Muscle of arm (tissue), 14 donors: ENCODE data around the gene INPPL1. TPM values are rescaled to one million over a fixed set of nuclear protein-coding genes. Genes with fewer than 3 reads are reported as not detected.
"Not testable (repeated sequence)": the region's sequence is repeated elsewhere in the genome, so short reads cannot be mapped to it uniquely, and the experiment has no call there.

Source experiments
- DNase-seq: peaks from one replicate; pipeline ENCODE4 v3.0.0-alpha.2; 2013
- long read RNA-seq, 11 donors: transcript quantifications; one replicate each; lab custom pipeline, GENCODE V29; 2026
- polyA plus RNA-seq, 12 donors: library from polyadenylated mRNA; unstranded; fragments of 120-200 nt; gene quantifications; one replicate each; pipeline ENCODE4 v1.2.1, GENCODE V29; 2013; ENCODE audit not compliant: insufficient read length in 12 of 12

INPPL1 gene, protein sequence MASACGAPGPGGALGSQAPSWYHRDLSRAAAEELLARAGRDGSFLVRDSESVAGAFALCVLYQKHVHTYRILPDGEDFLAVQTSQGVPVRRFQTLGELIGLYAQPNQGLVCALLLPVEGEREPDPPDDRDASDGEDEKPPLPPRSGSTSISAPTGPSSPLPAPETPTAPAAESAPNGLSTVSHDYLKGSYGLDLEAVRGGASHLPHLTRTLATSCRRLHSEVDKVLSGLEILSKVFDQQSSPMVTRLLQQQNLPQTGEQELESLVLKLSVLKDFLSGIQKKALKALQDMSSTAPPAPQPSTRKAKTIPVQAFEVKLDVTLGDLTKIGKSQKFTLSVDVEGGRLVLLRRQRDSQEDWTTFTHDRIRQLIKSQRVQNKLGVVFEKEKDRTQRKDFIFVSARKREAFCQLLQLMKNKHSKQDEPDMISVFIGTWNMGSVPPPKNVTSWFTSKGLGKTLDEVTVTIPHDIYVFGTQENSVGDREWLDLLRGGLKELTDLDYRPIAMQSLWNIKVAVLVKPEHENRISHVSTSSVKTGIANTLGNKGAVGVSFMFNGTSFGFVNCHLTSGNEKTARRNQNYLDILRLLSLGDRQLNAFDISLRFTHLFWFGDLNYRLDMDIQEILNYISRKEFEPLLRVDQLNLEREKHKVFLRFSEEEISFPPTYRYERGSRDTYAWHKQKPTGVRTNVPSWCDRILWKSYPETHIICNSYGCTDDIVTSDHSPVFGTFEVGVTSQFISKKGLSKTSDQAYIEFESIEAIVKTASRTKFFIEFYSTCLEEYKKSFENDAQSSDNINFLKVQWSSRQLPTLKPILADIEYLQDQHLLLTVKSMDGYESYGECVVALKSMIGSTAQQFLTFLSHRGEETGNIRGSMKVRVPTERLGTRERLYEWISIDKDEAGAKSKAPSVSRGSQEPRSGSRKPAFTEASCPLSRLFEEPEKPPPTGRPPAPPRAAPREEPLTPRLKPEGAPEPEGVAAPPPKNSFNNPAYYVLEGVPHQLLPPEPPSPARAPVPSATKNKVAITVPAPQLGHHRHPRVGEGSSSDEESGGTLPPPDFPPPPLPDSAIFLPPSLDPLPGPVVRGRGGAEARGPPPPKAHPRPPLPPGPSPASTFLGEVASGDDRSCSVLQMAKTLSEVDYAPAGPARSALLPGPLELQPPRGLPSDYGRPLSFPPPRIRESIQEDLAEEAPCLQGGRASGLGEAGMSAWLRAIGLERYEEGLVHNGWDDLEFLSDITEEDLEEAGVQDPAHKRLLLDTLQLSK
- 100 to 1,000 TPM; 118 to 193 (median 149) TPM for polyA plus RNA-seq
- long read RNA-seq, donor 1, partial matches to known transcripts, result 24 of 36 reads
- long read RNA-seq, donor 1, other reads (novel, unspliced or antisense), result 6 of 36 reads
- long read RNA-seq, donor 2, partial matches to known transcripts, result 17 of 18 reads
- long read RNA-seq, donor 2, other reads (novel, unspliced or antisense), result 0 of 18 reads
- long read RNA-seq, donor 3, partial matches to known transcripts, result 11 of 12 reads
- long read RNA-seq, donor 3, other reads (novel, unspliced or antisense), result 0 of 12 reads
- long read RNA-seq, donor 4, partial matches to known transcripts, result 20 of 20 reads
- long read RNA-seq, donor 4, other reads (novel, unspliced or antisense), result 0 of 20 reads
- long read RNA-seq, donor 5, result 0 reads
- long read RNA-seq, donor 6, full-length matches to known transcripts, result 4 of 16 reads
- long read RNA-seq, donor 6, partial matches to known transcripts, result 12 of 16 reads
- long read RNA-seq, donor 6, other reads (novel, unspliced or antisense), result 0 of 16 reads
- long read RNA-seq, donor 7, partial matches to known transcripts, result 38 of 38 reads
- long read RNA-seq, donor 7, other reads (novel, unspliced or antisense), result 0 of 38 reads
- long read RNA-seq, donor 8, full-length matches to known transcripts, result 9 of 90 reads
- long read RNA-seq, donor 8, partial matches to known transcripts, result 81 of 90 reads
- long read RNA-seq, donor 8, other reads (novel, unspliced or antisense), result 0 of 90 reads
- long read RNA-seq, donor 9, partial matches to known transcripts, result 23 of 26 reads
- long read RNA-seq, donor 9, other reads (novel, unspliced or antisense), result 0 of 26 reads
- long read RNA-seq, donor 10, full-length matches to known transcripts, result 6 of 46 reads
- long read RNA-seq, donor 10, partial matches to known transcripts, result 40 of 46 reads
- long read RNA-seq, donor 10, other reads (novel, unspliced or antisense), result 0 of 46 reads
- long read RNA-seq, donor 11, full-length matches to known transcripts, result 6 of 88 reads
- long read RNA-seq, donor 11, partial matches to known transcripts, result 82 of 88 reads
- long read RNA-seq, donor 11, other reads (novel, unspliced or antisense), result 0 of 88 reads

DNA sequence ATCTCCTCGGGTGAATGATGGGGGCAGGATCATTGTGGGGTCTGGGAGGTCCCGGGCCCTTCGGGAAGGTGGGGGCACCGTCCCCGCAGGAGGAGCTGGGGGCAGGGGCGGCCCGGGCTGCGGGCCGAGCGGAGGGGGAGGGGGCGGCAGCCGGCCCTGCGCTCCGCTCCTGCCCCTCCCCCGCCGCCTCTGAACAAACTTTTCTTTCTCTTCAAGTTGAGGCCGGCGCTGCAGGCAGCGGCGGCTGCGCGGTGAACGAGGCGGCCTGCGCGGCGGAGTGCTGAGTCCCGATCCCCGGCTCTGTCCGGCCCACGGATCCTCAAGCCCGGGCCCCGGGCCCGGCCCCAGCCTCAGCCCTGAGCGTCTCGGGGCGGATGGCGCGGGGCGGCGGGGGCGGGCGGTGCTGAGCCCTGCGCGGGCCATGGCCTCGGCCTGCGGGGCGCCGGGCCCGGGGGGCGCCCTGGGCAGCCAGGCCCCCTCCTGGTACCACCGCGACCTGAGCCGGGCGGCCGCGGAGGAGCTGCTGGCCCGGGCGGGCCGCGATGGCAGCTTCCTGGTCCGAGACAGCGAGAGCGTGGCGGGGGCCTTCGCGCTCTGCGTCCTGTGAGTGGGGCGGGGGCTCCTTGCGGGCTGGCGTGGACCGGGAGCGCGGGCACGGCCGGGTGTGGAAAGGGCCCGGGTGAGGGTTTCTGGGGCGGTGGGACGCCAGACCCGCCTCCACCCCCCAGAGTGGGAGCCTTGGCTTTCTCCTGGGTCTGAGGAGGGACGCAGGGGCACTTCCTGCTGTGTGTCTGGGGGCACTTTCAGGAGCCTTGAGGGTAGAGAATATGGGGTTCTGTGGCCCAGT, at the start of gene INPPL1:
Gene INPPL1, plus strand, starts transcription at position 204 of the 847 bp plus-strand sequence. Its CDS starts 218 bp downstream, at position 422.
- peak; percentile 44 for DNase-seq

DNA sequence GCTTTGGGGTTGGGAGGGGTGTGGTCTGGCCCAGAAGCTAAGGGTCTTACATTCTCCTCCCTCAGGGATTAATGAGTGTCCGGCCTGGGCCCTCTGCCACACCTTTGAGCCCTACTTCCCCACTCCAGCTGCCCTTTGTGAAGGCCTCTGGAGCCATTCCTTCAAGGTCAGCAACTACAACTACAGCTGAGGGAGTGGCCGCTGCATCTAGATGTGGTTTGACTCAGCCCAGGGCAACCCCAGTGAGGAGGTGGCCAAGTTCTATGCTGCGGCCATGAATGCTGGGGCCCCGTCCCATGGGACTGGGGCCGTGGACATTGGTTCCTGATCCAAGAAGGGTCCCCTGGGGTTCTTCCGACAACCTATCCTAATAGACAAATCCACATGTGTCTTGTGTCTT, 46.9 kb upstream of the INPPL1 start:
- DNase-seq, result no peak

DNA sequence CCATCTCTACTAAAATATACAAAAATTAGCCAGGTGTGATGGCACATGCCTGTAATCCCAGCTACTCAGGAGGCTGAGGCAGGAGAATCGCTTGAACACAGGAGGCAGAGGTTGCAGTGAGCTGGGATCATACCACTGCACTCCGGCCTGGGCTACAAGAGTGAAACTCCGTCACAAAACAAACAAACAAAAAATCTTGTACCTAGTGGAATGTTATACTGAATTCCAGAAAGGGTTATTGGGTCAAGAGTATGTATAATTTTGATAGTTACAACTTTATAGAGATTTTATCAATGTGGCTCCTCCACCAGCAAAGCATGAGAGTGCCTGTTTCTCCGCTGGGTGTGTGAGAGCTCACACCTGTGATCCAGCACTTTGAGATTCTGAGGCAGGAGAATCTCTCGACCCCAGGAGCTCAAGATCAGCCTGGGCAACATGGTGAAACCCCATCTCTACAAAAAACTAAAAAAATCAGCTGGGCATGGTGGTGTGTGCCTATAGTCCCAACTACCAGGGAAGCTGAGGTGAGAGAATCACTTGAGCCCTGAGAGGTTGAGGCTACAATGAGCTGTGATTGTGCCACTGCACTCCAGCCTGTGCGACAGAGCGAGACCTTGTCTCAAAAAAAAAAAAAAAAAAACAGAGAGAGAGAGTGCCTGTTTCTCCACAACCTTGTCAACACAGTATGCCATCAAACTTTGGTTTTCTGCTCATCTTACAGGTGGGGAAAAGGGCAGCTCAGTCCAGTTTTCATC, 45.3 kb upstream of the INPPL1 start:
- no peak for DNase-seq

DNA sequence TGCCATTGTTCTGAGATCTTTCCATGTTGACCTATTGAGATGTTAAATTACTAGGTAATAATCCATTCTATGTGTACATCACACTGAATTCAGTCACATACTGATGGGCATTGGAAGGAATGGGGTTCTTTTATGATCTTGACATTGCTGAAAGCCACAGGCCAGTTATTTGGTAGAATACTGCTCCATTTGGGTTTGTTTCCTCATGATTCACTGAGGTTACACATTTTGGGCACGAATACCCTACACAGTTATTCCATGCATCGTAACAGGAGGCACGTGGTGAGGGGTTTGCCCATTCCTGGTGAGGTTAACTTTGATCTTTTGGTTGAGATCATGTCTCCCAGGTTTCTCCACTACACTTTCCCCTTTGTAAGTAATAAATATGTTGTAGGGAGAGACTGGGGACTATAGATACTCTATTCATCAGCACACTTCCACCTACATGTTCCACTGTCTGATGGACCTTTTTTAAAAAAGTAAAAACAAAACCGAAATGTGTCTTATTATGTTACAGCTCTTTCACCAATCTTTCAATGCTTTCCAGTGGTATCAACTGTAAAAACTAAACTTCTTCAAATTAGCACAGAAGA, 44.7 kb upstream of the INPPL1 start:
- no peak for DNase-seq

DNA sequence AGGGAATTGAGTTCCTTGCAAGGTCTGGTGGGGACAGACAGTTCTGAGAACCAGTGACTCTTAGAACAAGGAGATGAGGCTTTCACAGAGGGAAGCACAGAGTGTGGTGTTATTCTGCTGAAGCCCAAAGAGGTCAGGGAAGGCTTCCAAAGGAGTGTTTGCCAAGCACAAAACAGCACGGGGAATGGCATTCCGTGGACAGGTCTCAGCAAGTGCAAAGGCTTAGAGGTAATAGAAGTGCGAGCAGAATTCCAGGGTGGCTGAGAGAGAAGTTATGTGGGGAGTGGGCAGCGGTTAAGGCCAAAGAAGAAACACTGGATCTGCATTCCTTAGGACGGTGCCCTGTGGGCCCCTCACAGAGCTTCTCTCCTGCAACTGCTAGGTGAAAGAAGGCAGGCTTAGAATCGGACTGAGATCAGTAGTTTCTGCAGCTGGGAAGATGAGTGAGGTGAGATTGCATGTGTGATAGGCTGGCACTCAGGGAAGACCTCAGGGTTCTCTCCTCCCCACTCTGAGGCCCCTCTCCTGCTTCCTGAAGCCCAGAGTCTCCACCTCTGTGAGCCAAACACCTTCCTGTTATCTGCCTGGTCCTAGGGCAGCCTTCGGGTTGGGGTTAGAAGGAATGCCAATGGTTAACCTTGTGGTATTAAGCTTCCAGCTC, 43.5 kb upstream of the INPPL1 start:
- DNase-seq, result not testable (repeated sequence)

DNA sequence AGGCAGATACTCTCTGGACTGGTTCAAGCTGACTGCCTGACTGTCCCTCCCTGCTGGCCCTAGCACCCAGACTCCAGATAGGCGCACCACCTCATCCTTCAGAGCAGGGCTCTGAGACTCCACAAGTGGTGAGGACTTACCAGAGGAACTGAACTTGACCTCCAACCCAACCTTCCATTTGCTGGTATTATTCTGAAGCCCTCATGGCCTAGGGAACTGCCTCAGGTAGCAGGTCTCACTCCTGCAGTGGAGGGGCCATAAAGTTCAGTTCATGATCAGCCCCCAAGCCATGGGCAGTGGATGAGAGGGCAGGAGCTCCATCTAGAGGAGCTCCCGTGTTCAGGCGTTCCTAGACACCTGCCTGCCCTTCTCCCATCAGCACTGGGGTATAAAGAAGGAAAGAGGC, 43.0 kb upstream of the INPPL1 start:
- not testable (repeated sequence) for DNase-seq

DNA sequence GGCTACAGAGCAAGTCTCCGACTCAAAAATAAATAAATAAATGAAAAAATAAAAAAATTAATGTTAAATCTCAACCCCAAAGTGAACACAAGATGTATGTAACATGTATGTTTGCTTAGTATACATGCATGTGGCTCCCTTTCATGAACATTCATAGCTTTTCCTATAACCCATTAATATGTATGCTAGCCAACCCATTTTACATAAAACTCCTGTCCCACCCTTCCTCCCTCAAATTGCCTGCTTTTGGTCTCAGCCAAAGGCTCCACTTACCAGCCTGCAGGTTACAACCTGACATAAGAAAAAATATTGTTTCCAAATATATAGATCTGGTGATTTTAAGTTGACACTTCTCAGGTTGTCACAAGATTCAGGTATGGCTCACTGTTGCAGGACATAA, 36.3 kb upstream of the INPPL1 start:
- no peak for DNase-seq

DNA sequence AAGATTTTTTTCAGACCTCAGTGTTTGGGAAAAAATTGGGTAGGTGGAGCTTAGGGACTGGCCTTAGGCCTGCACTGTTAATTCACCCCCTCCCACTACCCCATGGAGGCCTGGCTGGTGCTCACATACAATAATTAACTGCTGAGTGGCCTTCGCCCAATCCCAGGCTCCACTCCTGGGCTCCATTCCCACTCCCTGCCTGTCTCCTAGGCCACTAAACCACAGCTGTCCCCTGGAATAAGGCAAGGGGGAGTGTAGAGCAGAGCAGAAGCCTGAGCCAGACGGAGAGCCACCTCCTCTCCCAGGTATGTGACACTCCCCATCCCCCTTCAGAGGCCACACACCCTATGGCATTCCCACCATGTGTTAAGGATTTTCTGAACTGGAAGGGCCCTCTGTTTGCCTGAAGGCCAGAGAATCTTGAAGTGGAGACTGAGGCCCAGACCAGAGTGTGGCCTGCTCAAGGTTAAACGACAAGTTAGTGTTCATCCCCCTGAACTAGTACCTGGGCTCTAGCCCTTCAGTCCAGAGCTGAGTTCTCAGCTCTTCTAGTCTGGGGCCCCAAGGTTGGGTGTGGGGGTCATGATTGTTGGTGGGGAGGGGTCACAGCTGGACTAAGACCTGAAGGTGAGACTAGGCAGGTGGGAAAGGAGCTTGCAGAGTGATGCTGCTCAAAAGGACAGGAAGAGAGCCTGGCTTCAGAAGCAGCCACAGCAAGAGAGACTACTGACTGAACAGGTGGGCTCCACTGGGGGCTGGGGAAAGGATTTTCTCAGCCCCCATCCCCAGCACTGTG, 34.9 kb upstream of the INPPL1 start:
- DNase-seq, result peak; percentile 25

DNA sequence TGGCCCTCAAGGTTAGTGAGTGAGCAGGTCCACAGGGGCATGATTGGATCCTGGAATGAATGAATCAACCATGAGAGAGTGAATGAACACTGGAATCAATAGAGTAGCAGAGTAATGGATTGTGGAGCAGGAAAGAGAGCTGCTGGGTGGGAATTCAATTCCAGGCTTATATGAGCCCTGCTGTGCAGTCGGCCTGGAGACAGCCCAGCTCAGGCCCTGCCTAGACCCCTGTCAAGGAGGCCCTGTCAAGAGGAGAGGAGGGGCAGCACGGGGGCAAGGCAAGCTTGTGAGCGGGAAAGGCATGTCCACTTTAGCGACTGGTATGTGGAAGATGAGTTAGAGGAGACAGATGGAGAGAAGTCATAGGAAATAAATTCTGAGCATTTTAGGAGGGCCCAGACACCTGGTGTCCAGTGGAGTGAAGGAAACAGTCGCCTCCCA, 33.9 kb upstream of the INPPL1 start:
- no peak for DNase-seq

DNA sequence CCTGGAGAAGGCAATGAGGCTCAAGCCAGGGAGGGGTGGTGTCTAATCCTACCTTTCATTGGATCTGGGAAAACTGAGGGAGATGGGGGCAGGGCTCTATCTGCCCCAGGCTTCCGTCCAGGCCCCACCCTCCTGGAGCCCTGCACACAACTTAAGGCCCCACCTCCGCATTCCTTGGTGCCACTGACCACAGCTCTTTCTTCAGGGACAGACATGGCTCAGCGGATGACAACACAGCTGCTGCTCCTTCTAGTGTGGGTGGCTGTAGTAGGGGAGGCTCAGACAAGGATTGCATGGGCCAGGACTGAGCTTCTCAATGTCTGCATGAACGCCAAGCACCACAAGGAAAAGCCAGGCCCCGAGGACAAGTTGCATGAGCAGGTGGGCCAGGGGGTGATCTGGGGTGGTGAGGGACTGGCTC, 32.6 kb upstream of the INPPL1 start, which contains the start of gene FOLR1:
Gene FOLR1, plus strand, starts transcription at position 180 of the 421 bp plus-strand sequence. Its CDS starts 34 bp downstream, at position 214.
- DNase-seq, result no peak

DNA sequence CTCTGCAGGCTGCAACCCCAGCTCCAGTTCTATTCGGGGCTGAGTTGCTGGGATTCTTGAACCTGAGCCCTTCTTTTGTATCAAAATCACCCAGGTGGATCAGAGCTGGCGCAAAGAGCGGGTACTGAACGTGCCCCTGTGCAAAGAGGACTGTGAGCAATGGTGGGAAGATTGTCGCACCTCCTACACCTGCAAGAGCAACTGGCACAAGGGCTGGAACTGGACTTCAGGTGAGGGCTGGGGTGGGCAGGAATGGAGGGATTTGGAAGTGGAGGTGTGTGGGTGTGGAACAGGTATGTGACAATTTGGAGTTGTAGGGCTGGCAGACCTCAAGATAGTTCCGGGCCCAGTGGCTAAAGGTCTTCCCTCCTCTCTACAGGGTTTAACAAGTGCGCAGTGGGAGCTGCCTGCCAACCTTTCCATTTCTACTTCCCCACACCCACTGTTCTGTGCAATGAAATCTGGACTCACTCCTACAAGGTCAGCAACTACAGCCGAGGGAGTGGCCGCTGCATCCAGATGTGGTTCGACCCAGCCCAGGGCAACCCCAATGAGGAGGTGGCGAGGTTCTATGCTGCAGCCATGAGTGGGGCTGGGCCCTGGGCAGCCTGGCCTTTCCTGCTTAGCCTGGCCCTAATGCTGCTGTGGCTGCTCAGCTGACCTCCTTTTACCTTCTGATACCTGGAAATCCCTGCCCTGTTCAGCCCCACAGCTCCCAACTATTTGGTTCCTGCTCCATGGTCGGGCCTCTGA, 28.9 kb upstream of the INPPL1 start:
- no peak for DNase-seq

DNA sequence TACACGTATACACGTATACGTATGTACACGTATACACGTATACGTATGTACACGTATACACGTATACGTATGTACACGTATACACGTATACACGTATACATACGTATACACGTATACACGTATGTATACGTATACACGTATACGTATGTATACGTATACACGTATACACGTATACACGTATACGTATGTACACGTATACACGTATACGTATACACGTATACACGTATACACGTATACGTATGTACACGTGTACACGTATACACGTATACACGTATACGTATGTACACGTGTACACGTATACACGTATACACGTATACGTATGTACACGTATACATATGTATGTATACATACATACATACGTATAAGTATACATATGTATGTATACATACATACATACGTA, 23.1 kb upstream of the INPPL1 start:
- DNase-seq, result not testable (repeated sequence)

DNA sequence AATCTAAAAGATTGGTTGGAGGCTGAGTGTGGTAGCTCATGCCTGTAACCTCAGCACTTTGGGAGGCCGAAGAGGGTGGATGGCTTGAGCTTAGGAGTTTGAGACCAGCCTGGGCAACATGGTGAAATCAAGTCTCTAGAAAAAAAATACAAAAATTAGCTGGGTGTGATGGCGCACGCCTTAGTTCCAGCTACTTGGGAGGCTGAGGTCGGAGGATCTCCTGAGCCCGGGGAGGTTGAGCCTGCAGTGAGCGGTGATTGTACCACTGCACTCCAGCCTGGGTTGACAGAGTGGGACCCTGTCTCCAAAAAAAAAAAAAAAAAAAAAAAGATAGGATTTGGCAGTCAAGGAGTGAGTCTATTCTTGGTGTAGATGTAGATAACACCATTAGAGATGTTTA, 22.0 kb upstream of the INPPL1 start:
- no peak for DNase-seq

DNA sequence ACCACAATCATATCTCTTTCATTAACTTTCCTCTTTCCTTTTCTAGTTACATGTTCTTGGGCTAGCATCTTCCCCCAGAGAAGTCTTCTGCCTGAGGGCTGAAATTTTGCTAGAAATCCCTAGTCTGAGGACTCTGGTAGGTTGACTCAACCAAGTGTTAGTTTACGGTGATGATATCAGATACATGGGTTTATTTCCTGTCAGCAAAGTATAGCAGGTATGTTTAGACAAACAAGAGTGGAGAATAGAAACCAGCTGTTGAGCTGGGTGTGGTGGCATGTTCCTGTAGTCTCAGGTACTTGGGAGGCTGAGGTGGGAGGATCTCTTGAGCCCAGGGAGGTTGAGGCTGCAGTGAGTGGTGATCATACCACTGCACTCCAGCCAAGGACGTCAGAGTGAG, 21.4 kb upstream of the INPPL1 start:
- DNase-seq, result no peak

DNA sequence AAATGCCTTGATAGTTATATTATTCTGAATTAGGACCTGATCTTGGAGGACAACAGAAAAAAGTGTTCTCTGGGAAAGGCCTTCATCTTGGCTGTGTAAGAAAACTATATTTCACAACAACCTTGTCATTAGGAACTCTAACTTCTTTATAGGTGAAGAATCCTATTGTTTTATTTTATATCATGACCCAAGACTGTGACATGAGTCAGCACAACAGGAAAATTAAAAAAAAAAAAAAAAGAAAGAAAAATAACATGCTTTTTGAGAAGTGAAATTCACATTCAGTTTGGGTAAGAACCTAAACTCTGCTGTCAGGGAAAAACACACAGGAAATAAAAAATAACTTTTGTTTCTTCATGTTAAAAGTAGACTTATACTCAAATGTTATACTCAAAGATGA, 19.7 kb upstream of the INPPL1 start:
- DNase-seq, result no peak
